ENCODE data around the gene AEBP2.

GRCh38 chr12:19449814-19450213 is 10.5 kb downstream of the AEBP2 start:
- TF ChIP-seq CTCF (IDR thresholded peaks at IDR 0.05) (no peak), POLR2A (IDR thresholded peaks at IDR 0.05) (no peak), EP300 (IDR thresholded peaks at IDR 0.05) (no peak), POLR2AphosphoS5 (IDR thresholded peaks at IDR 0.05) (no peak)
